Esophagus muscularis mucosa (tissue), 4 donors: ENCODE results near the gene PHC2.
A peak's percentile ranks its signal among the peaks of the same experiment; 100 is the strongest.

ENCODE experiments used
- CTCF ChIP-seq, 3 experiments: fragments of 200-600 bp in 2 of 3; fragments of 450-650 bp in 1 of 3; sonication (generic) in 2 of 3; IDR thresholded peaks; one replicate each; pipeline ENCODE4 v1.5.1; 2017 to 2019; ENCODE audit warnings: antibody characterized with exemption in 3 of 3, mild to moderate bottlenecking in 2 of 3, moderate library complexity in 1 of 3
- EP300 ChIP-seq: sonication (generic); formaldehyde crosslinking; IDR thresholded peaks from one replicate; pipeline ENCODE4 v1.6.1; 2017; ENCODE audit warnings: antibody characterized with exemption
- POLR2A ChIP-seq: fragments of 450-650 bp; IDR thresholded peaks from one replicate; pipeline ENCODE4 v1.6.1; 2017; ENCODE audit warnings: antibody characterized with exemption, moderate library complexity, mild to moderate bottlenecking, low read depth

GRCh38 chr1:33472269-33472980, 41.5 kb upstream of the PHC2 start, which contains the start of gene ZSCAN20:
- TF ChIP-seq CTCF (IDR thresholded peaks at IDR 0.05) (peak in 2 of 3 experiments; percentile 12 to 28), POLR2A (no peak), EP300 (no peak)
